Loucy (cell line): Measurements from ENCODE around the gene WBP11.

Source experiments
- CTCF ChIP-seq: fragments of 200-600 bp; sonication (generic); conservative IDR thresholded peaks from 2 replicates; pipeline ENCODE4 v1.5.1; 2014; ENCODE audit warnings: mild to moderate bottlenecking, antibody characterized with exemption, low read length
- EZH2phosphoT487 ChIP-seq: fragments of 200-600 bp; IDR thresholded peaks from 2 replicates; pipeline ENCODE4 v1.6.1; 2018; ENCODE audit warnings: antibody characterized with exemption, mild to moderate bottlenecking, moderate library complexity, borderline replicate concordance

- TF ChIP-seq CTCF (no peak), EZH2phosphoT487 (no peak)
Observed at GRCh38 chr12:14785568-14785967, 17.7 kb downstream of the WBP11 start.
